GM18508 (cell line): ENCODE results near the gene PPP6C.
"Not testable (repeated sequence)": the region's sequence is repeated elsewhere in the genome, so short reads cannot be mapped to it uniquely, and the experiment has no call there.

Experiments
- ATAC-seq: cut with Tn5 transposase; IDR thresholded peaks from one replicate; pipeline ENCODE4 v1.9.1; 2021; ENCODE audit warnings: moderate number of reproducible peaks; ENCODE audit not compliant: insufficient read depth, unreplicated experiment

The PPP6C gene

GRCh38 chr9:125183561-125183960, 6.0 kb downstream of the PPP6C start:
- no peak for ATAC-seq

- ATAC-seq = no peak
These were observed 6.5 kb downstream of the PPP6C start for GRCh38 chr9:125183054-125183453.

- ATAC-seq = not testable (repeated sequence)
These were observed 7.8 kb downstream of the PPP6C start for GRCh38 chr9:125181756-125182155.

DNA sequence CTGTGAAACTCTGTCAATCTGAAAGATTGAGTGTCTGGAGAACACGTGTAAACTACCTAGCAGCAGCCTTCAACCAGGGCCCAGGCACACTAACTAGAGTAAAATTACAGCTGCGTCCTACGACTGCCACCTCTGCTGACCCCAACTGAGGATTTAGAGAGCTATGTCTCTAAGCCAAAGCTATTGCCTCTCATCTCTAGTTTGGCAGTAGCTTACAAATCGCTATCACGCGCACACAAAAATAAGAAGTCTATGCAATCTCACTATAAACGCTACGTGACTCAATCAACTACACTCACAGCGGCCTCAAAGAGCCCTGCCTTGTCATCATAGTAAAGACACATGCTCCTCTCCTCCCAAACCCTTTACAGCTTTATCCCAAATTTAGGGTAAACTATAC, 8.7 kb downstream of the PPP6C start:
- no peak for ATAC-seq

DNA sequence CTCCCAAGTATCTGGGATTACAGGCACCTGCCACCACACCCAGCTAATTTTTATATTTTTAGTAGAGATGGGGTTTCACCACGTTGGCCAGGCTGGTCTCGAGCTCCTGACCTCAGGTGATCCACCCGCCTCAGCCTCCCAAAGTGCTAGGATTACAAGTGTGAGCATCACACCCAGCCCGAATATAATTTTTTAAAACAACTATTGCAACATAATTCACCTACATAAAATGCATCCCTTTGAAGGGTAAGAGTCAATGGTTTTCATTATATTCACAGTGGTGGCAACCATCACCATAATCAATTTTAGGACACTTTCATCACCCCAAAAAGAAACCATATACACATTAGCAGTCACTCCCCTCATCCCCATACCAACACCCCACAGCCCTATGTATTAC, 9.8 kb downstream of the PPP6C start:
- not testable (repeated sequence) for ATAC-seq

DNA sequence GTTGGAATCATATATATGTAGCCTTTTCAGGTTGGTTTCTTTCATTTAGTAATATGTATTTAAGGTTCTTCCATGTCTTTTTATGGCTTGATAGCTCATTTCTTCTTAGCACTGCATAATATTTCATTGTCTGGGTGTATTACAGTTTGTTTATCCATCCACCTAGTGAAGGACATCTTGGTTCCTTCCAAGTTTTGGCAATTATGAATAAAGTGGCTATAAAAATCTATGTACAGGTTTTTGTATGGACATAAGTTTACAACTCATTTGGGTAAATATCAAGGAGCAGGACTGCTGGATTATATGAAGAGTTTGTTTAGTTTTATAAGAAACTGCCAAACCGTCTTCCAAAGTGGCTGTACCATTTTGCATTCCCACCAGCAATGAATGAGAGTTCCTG, 11.7 kb downstream of the PPP6C start:
- no peak for ATAC-seq

DNA sequence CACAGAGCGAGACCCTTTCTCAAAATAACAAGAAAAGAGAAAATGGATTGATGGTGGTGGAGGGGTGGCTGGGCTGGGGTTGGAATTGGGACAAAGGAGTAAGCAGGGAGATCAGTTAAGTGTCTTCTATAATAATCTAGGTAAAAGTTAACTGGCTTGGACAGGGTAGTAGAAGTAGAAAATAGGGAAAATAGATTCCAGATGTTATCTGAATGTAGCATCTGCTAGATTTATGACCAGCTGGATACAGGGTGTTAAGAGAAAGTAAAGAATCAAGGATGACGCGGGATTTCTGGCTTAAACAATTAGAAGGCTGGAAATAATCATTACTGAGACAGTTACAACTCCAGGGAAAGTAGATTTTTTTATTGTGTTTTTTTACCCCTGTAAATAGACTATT, 13.0 kb downstream of the PPP6C start:
- ATAC-seq = no peak

- no peak for ATAC-seq
These were observed 17.4 kb downstream of the PPP6C start for GRCh38 chr9:125172031-125172755.

DNA sequence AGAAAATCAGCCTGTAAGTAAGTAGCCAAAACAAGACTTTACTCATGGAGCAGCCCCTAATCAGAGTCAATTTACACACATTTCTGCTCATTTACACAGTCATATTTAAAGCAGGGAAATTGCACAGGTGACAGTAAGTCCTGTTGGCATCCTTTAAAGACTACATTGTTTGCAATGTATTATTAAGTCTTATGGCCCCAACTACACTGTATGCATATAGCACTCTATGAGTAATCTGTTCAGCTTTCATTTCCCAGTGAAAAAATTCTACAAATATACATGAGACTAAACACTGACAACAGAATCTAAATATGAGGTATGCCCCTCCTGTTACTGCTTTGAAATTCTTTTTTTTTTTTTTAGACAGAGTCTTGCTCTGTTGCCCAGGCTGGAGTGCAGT, 19.7 kb downstream of the PPP6C start:
- ATAC-seq = no peak

- no peak for ATAC-seq
These were observed 22.8 kb downstream of the PPP6C start for GRCh38 chr9:125166762-125167161.

DNA sequence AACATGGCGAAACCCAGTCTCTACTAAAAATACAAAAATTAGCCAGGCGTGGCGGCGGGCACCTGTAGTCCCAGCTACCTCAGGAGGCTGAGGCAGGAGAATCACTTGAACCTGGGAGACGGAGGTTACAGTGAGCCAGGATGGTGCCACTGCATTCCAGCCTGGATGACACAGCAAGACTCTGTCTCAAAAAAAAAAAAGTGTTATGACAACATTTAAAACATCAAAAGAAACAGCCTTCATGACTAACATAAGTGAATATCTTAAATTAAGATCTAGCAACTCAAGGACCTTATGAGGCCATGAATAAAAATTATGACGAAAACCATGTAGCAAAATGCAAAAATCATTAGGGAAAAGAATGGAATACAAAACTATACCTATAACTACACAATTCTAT, 26.7 kb downstream of the PPP6C start:
- not testable (repeated sequence) for ATAC-seq

DNA sequence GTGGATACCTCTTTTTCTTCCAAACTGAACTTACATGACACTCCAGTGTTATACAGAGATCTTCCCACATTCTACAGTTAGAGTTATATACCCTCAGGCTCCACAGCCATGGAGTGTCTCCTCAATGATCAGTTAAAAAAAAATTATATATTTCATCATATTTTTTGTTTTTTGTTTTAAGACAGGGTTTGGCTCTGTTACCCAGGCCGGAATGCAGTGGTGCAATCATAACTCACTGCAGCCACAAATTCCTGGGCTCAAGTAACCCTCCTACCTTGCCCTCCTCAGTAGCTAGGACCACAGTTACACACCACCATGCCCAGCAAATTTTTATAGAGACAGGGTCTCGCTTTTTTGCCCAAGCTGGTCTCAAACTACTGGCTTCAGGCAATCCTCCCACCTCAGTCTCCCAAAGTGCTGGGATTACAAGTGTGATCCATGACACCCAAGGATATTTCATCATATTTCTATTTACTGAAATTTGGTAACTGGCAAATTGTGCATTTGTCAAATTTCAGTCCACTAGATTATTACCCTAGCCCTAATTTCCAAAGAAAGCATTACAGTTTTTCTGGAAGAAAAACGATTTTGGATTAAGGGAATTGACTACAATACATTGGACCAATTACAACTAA, 28.2 kb downstream of the PPP6C start:
- ATAC-seq = no peak

DNA sequence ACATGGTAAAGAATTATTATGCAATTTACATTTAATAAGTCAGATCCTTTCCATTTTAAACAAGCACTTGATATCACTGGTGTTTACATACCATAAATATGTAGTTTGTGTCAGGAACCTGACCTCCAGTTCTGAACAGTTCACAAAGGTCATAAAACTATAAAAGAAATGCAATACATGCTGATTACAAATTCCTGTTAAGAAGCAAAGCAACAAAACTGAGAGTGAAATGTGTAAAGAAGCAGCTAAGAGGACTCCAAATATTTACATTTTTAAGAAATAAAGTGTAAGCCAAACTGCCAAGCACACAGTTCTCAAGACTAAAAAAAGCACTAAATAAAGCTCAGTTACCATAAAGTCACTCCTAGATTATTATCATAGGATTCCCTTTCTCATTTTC, 28.9 kb downstream of the PPP6C start:
- no peak for ATAC-seq

DNA sequence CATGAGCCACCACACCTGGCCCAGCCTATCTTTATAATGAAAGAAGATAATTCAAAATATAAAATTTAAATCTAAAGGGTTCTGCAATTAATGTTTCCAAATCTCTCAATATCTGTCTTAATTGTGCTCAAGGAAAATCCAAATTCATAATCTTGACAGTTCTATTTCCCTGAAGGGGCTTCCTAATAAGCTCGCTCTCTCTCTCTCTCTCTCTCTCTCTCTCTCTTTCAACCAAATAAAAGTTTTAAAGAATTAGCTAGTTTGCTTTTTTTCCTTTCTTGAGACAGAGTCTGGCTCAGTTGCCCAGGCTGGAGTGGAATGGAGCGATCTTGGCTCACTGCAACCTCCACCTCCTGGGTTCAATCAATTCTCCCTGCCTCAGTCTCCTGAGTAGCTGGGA, 33.1 kb downstream of the PPP6C start:
- no peak for ATAC-seq

GRCh38 chr9:125153712-125154367, 35.8 kb downstream of the PPP6C start:
- no peak for ATAC-seq

DNA sequence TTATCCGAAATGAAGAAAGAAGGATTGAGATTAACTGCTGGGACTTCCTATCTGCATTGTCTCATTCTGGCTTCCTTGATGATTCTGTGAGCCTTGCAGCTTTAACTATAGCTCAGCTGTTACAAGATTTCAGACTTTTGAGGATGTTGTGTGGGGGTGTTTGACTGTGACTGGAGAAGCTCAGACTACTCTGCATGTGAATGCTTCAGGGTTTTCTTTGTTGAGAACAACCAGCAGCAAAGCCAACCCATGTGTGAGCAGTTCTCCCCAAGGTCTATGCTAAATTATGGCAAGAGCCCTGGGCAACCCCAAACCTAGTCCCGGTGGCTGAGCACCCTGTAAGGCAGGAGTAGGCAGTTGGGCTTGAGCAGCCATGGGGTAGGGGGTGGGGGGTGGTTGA, 37.9 kb downstream of the PPP6C start:
- ATAC-seq = no peak

DNA sequence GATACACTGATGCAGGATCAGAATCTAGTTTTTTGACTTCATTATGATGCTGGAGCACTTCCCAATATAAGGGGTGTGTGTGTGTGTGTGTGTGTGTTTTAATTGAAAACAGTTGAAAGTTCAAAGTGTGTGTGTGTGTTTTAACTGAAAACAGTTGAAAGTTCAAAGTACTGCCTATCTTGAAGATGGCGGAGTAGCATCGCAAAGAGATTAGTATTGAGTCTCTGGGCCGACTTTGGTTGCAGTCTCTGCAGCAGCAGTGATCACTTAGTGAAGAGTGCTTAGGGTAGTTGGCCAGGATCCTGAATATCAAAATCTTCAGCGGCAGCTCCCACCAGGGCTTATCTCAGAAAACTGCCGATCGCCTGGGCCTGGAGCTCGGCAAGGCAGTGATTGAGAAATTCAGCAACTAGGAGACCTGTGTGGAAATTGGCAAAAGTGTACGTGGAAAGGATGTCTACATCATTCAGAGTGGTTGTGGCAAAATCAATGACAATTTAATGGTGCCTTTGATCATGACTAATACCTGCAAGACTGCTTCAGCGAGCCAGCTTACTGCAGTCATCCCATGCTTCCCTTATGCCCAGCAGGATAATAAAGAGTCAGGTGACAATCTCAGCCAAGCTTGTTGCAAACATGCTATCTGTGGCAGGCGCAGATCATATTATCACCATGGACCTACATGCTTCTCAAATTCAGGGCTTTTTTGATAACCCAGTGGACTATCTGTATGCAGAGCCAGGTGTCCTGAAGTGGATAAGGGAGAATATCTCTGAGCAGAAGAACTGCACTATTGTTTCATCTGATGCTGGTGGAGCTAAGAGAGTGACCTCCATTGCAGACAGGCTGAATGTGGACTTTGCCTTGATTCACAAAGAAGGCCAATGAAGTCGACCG, 39.0 kb downstream of the PPP6C start:
- ATAC-seq = no peak

DNA sequence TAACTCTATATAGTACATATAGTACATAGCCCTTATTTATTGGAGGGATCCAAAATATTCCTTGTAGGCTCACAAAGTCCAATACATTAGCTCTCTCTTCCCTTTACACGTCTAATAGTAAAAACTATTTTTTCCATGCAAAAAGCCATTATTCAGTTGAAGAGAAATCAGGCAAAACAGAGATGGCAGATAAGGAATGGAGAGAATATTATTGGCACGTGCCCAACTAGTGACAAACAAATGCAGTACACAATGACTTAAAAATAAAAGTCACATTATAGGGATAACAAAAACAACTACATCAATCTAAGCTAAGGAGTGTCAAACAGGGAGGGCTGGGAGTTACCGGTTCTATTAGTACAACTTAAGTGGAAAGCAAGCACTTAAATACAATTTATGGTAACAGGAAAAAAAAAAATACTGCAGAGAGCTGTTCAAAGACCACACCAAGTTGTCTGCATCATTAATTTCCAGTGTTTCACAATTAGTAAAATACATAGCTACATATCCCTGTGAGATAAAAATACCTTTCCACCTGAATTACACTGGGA, 42.1 kb downstream of the PPP6C start:
- ATAC-seq = no peak

DNA sequence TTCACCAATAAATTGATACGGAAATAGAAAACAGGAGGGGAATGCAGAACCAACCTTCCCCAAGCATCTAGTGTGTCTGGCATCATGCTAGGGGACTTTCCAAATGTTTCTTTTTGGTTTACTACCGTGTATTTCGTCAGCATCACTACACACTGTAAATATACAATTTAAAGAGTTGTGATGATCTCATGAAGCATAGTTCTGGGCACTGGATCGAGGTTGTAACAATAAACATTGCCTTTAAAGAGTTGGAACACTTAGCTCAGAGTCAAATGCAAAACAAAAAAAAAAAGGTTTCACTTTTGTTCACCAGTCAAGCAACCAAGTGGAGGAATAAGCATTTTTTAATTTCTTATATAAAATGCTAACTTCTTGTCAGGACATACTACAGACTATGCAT, 43.4 kb downstream of the PPP6C start:
- no peak for ATAC-seq

DNA sequence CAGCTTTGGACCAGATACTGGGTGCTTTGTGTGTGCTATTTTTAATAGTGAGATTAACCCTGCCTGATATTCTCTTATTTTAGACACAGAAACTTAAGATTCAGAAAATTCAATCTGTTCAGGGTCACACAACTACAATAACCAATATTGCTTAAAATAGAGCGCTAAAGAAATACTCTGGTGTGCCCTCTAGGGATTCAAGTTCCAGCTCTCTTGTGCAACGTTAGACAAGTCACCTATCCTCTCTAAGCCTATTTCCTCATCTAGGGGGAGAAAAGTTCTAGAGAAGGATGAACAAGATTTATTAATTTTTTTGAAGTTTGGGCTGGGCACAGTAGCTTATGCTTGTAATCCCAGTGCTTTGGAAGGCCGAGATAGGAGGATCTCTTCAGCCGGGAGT, 44.2 kb downstream of the PPP6C start:
- ATAC-seq = no peak
